Trophoblast cell (in vitro differentiated cells and primary cell): ENCODE results near the gene FLACC1.
A peak's percentile ranks its signal among the peaks of the same experiment; 100 is the strongest.

Source experiments
- DNase-seq, 2 donors: peaks; one replicate each; pipeline ENCODE4 v3.0.0-alpha.2; 2016
- H2AFZ ChIP-seq: 2 replicates; pipeline ENCODE4 v1.6.1; 2013; ENCODE audit warnings: low read length, moderate library complexity, mild to moderate bottlenecking; ENCODE audit not compliant: insufficient read depth, poor library complexity
- H2AK5ac ChIP-seq: 2 replicates; pipeline ENCODE4 v1.6.1; 2013; ENCODE audit warnings: mild to moderate bottlenecking, low read length
- H2BK120ac ChIP-seq: 2 replicates; pipeline ENCODE4 v1.6.1; 2013; ENCODE audit warnings: low read length, mild to moderate bottlenecking, moderate library complexity; ENCODE audit not compliant: insufficient read depth, poor library complexity
- H2BK12ac ChIP-seq: 2 replicates; pipeline ENCODE4 v1.6.1; 2013; ENCODE audit warnings: mild to moderate bottlenecking, low read length, moderate library complexity
- H2BK5ac ChIP-seq: 2 replicates; pipeline ENCODE4 v1.6.1; 2013; ENCODE audit warnings: low read length, low read depth, moderate library complexity, mild to moderate bottlenecking; ENCODE audit not compliant: poor library complexity
- H3K14ac ChIP-seq: 2 replicates; pipeline ENCODE4 v1.6.1; 2013; ENCODE audit warnings: mild to moderate bottlenecking, low read length
- H3K18ac ChIP-seq: 2 replicates; pipeline ENCODE4 v1.6.1; 2013; ENCODE audit warnings: mild to moderate bottlenecking, low read length
- H3K23ac ChIP-seq: 2 replicates; pipeline ENCODE4 v1.6.1; 2013; ENCODE audit warnings: low read length
- H3K27ac ChIP-seq: 2 replicates; pipeline ENCODE4 v1.5.1; 2013; ENCODE audit warnings: low read depth, mild to moderate bottlenecking, inconsistent platforms, low read length, moderate library complexity
- H3K27me3 ChIP-seq: 2 replicates; pipeline ENCODE4 v1.6.1; 2013; ENCODE audit warnings: inconsistent platforms, mild to moderate bottlenecking, low read length, moderate library complexity; ENCODE audit not compliant: insufficient read depth
- H3K36me3 ChIP-seq, 2 experiments: 1 replicate in 1 of 2; 2 replicates in 1 of 2; pipeline ENCODE4 v1.6.1; 2013; ENCODE audit warnings: low read length in 2 of 2, mild to moderate bottlenecking in 2 of 2, moderate library complexity in 1 of 2; ENCODE audit not compliant: insufficient read depth in 2 of 2, control insufficient read depth in 1 of 2
- H3K4ac ChIP-seq: 2 replicates; pipeline ENCODE4 v1.6.1; 2013; ENCODE audit warnings: low read depth, mild to moderate bottlenecking, low read length, moderate library complexity
- H3K4me1 ChIP-seq, 2 experiments: 1 replicate in 1 of 2; 2 replicates in 1 of 2; pipeline ENCODE4 v1.6.1; 2013; ENCODE audit warnings: low read length in 2 of 2, mild to moderate bottlenecking in 2 of 2, moderate library complexity in 1 of 2; ENCODE audit not compliant: insufficient read depth in 2 of 2, control insufficient read depth in 1 of 2
- H3K4me2 ChIP-seq: 2 replicates; pipeline ENCODE4 v1.6.1; 2013; ENCODE audit warnings: inconsistent platforms, mild to moderate bottlenecking, low read length, moderate library complexity
- H3K4me3 ChIP-seq: 2 replicates; pipeline ENCODE4 v1.5.1; 2013; ENCODE audit warnings: mild to moderate bottlenecking, low read depth, low read length, inconsistent platforms
- H3K79me1 ChIP-seq: one replicate; pipeline ENCODE4 v1.6.1; 2013; ENCODE audit warnings: low read length
- H3K79me2 ChIP-seq: 2 replicates; pipeline ENCODE4 v1.6.1; 2013; ENCODE audit warnings: low read length, mild to moderate bottlenecking; ENCODE audit not compliant: control insufficient read depth, insufficient read depth, poor library complexity
- H3K9ac ChIP-seq: 2 replicates; pipeline ENCODE4 v1.6.1; 2013; ENCODE audit warnings: mild to moderate bottlenecking, low read length
- H3K9me3 ChIP-seq: 2 replicates; pipeline ENCODE4 v1.6.1; 2013; ENCODE audit warnings: low read depth, mild to moderate bottlenecking, control low read depth, inconsistent platforms, low read length; ENCODE audit not compliant: insufficient read depth
- H4K12ac ChIP-seq: 2 replicates; pipeline ENCODE4 v1.6.1; 2013; ENCODE audit warnings: low read depth, mild to moderate bottlenecking, low read length, moderate library complexity
- H4K8ac ChIP-seq: 2 replicates; pipeline ENCODE4 v1.6.1; 2013; ENCODE audit warnings: low read depth, mild to moderate bottlenecking, low read length, moderate library complexity
- H4K91ac ChIP-seq: one replicate; pipeline ENCODE4 v1.6.1; 2013; ENCODE audit warnings: low read depth, mild to moderate bottlenecking, low read length, moderate library complexity
- WGBS: extraction: QIAGEN DNeasy Blood & Tissue Kit; methylation state at CpG from one replicate; pipeline ENCODE4 v1.1.7; 2013; ENCODE audit warnings: missing lambda C conversion rate; ENCODE audit not compliant: insufficient read length, insufficient coverage; ENCODE audit errors: extremely low coverage; 5-methylcytosine and 5-hydroxymethylcytosine counted together

FLACC1 gene

DNA sequence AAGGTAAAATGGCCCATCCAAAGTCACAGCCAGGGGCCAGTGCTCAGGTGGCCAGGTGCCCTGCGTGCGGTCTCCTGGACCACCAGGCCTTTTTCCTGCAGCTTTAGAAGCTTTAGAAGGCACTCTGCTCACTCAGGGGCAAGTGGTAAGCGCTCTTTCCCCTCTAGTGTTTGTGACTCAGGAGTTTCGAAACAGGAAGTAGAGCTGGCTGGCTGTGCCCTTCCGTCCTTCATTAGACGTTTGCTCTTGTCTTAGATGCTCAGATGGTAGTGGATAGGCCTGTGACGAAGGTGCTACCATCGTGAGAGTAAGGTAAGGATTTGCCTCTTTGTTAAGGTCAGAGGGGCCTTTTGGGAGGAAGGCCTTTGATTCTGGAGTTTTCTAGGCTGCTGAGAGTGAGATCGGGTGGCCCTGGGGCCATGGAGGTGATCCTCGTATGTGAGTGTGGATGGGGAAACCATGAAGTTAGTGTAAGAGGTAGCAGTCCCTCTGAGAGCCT is 96.8 kb downstream of the FLACC1 start, which contains the start of gene CASP8:
CASP8 (plus strand) TSS at position 235 of the 499 bp plus-strand sequence. CDS start 5,951 bp downstream, outside the sequence.
- Histone ChIP-seq H3K4ac (no peak within 1 kb of the TSS), H3K27me3 (no peaks in the 10 kb centered on the region), H3K79me1 (peaks cover 12% of the 10 kb centered on the region), H3K4me3 (no peak within 1 kb of the TSS), H3K79me2 (no peaks in the 10 kb centered on the region), H2BK120ac (no peak within 1 kb of the TSS), H4K91ac (no peak within 1 kb of the TSS), H3K9ac (no peak within 1 kb of the TSS), H3K36me3 (no peaks in the 10 kb centered on the region), H4K8ac (peak within 1 kb of the TSS; percentile 66), H4K12ac (no peak within 1 kb of the TSS), H2BK5ac (no peak within 1 kb of the TSS), H3K9me3 (no peaks in the 10 kb centered on the region), H2BK12ac (peak within 1 kb of the TSS; percentile 75), H3K23ac (no peak within 1 kb of the TSS), H3K4me2 (no peak within 1 kb of the TSS), H3K14ac (peak within 1 kb of the TSS; percentile 41), H2AFZ (no peak within 1 kb of the TSS), H3K27ac (no peak within 1 kb of the TSS), H2AK5ac (no peak within 1 kb of the TSS), H3K4me1 (peaks cover 8 to 12% of the 10 kb centered on the region in 2 experiments), H3K18ac (no peak within 1 kb of the TSS)
- peak; percentile 5 to 35 for DNase-seq
- whole genome bisulfite sequencing = no CpG with 5 or more reads among the region's 10 CpGs

DNA sequence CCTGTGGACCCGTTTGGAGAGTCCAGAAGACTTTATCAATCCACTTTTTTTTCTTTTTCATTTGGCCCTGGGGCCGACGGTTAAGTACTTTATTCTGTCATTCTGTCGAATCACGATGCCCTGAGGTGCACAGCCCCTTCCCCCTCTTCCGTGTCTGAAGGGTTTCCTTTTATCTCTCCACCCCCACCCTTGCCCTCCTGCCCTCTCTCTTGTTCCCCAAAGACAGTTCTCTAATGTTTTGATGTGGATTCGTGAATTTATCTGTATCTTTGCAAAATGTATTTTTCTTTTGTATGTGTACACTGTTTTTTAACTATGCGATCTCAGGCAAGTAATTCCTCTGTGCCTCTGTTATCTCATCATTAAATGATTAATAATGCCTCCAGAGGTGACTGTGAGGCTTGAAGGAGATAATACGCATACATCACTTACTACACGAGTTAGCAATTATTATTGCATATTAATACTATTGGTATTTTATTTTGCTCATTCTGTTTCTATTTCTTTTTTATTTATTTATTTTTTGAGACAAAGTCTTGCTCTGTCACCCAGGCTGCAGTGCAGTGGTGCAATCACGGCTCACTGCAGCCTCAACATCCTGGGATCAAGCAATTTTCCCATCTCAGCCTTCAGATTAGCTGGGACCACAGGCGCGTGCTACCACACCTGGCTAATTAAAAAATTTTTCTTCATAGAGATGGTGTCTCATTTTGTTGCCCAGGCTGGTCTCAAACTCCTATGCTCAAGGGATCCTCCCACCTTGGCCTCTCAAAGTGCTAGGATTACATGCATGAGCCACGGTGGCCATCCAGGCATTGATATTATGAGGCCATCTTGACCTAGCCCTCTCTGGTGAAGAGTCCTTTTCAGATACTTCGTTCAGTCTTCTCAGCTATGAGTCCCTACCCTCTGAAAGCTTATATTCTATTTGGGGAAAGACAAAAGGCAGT is 98.2 kb downstream of the FLACC1 start:
- peak overlapping the region; percentile 65 for H2AFZ ChIP-seq
- H3K18ac ChIP-seq = peak overlapping the region; percentile 3
- H3K4me3 ChIP-seq = peak overlapping the region; percentile 63
- WGBS = no CpG with 5 or more reads among the region's 15 CpGs
- peak overlapping the region; percentile 80 for H3K27ac ChIP-seq
- no peak overlapping the region for H2BK12ac ChIP-seq
- DNase-seq = no peak
- no peak overlapping the region for H3K23ac ChIP-seq
- H3K36me3 ChIP-seq = no peaks in the 10 kb centered on the region
- peak overlapping the region; percentile 67 for H3K4me2 ChIP-seq
- H2BK5ac ChIP-seq = peak overlapping the region; percentile 37
- no peak overlapping the region for H3K9ac ChIP-seq
- no peak overlapping the region for H3K4ac ChIP-seq
- H3K9me3 ChIP-seq = no peaks in the 10 kb centered on the region
- H3K4me1 ChIP-seq = peaks cover 8 to 12% of the 10 kb centered on the region in 2 experiments
- no peak overlapping the region for H4K12ac ChIP-seq
- H3K14ac ChIP-seq = peak overlapping the region; percentile 9
- H3K79me1 ChIP-seq = peaks cover 12% of the 10 kb centered on the region
- no peaks in the 10 kb centered on the region for H3K79me2 ChIP-seq
- no peak overlapping the region for H2AK5ac ChIP-seq
- H3K27me3 ChIP-seq = no peaks in the 10 kb centered on the region
- peak overlapping the region; percentile 89 for H4K91ac ChIP-seq
- peak overlapping the region; percentile 4 for H2BK120ac ChIP-seq
- H4K8ac ChIP-seq = peak overlapping the region; percentile 61

DNA sequence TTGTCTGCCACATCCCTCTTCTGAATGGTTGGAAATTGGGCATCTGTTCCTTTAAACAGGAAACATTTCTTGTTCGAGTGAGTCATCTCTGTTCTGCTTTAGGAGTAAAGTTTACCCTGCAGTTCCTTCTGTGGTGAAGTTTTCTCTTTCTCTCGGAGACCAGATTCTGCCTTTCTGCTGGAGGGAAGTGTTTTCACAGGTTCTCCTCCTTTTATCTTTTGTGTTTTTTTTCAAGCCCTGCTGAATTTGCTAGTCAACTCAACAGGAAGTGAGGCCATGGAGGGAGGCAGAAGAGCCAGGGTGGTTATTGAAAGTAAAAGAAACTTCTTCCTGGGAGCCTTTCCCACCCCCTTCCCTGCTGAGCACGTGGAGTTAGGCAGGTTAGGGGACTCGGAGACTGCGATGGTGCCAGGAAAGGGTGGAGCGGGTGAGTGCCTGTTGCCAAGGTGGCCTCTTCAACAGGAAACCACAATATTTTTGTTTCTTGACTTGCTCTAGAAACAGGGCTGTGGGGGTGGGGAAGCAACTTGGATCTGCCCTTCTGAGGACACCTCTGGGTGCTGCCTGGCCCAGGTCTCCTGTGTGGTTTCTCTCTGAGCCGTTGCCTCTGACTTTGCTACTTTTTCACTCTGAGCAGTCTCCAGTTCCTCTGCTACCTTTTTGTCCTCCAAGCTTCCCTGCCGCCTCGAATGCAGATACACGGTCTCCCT is 99.0 kb downstream of the FLACC1 start:
- H3K4ac ChIP-seq = peak overlapping the region; percentile 46
- H3K27me3 ChIP-seq = no peaks in the 10 kb centered on the region
- H2AK5ac ChIP-seq = no peak overlapping the region
- H3K23ac ChIP-seq = no peak overlapping the region
- H3K27ac ChIP-seq = peak overlapping the region; percentile 80
- peak overlapping the region; percentile 4 for H2BK120ac ChIP-seq
- peak overlapping the region; percentile 37 for H2BK5ac ChIP-seq
- H3K4me3 ChIP-seq = peak overlapping the region; percentile 63
- peak; percentile 4 to 67 for DNase-seq
- no CpG with 5 or more reads among the region's 10 CpGs for WGBS
- H4K12ac ChIP-seq = peak overlapping the region; percentile 14
- H3K9me3 ChIP-seq = no peaks in the 10 kb centered on the region
- H3K79me1 ChIP-seq = peaks cover 12% of the 10 kb centered on the region
- peak overlapping the region; percentile 67 for H3K4me2 ChIP-seq
- no peaks in the 10 kb centered on the region for H3K36me3 ChIP-seq
- peak overlapping the region; percentile 65 for H2AFZ ChIP-seq
- peaks cover 8 to 12% of the 10 kb centered on the region in 2 experiments for H3K4me1 ChIP-seq
- H2BK12ac ChIP-seq = peak overlapping the region; percentile 19
- H3K18ac ChIP-seq = peak overlapping the region; percentile 3
- peak overlapping the region; percentile 61 for H4K8ac ChIP-seq
- peak overlapping the region; percentile 89 for H4K91ac ChIP-seq
- H3K14ac ChIP-seq = peak overlapping the region; percentile 9
- H3K79me2 ChIP-seq = no peaks in the 10 kb centered on the region
- H3K9ac ChIP-seq = peak overlapping the region; percentile 26

DNA sequence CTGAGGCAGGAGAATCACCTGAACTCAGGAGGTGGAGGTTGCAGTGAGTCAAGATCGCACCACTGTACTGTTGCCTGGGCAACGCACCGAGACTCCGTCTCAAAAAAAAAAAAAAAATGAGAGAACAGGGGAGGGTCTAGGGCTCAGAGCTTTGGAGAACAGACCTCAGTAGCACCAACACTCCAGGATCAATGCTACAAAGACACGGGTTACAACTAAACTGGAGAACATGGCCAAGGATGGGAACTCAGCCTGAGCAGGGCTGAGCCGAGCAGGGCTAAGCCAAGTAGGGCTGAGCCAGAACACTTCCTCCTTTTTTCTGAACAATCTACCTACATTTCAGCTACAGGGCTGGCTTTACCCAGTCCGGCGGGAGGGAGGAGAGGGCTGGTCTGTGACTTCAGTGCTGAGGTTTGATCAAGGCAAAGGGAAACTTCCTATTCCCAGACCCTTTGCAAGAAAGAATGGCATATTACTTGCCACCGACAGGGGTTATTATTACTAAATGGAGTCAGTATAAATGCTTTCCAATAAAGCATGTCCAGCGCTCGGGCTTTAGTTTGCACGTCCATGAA is 99.7 kb downstream of the FLACC1 start:
- peak; percentile 45 to 57 for DNase-seq
- H3K79me2 ChIP-seq = no peaks in the 10 kb centered on the region
- H4K12ac ChIP-seq = no peak overlapping the region
- H3K23ac ChIP-seq = no peak overlapping the region
- peak overlapping the region; percentile 50 for H2AFZ ChIP-seq
- no CpG with 5 or more reads among the region's 12 CpGs for WGBS
- H3K4me3 ChIP-seq = no peak overlapping the region
- H2AK5ac ChIP-seq = no peak overlapping the region
- no peaks in the 10 kb centered on the region for H3K9me3 ChIP-seq
- H3K27me3 ChIP-seq = no peaks in the 10 kb centered on the region
- H3K36me3 ChIP-seq = no peaks in the 10 kb centered on the region
- H3K9ac ChIP-seq = no peak overlapping the region
- H3K18ac ChIP-seq = peak overlapping the region; percentile 54
- peak overlapping the region; percentile 88 for H4K8ac ChIP-seq
- H2BK12ac ChIP-seq = peak overlapping the region; percentile 55
- H3K4me2 ChIP-seq = peak overlapping the region; percentile 67
- peaks cover 8 to 12% of the 10 kb centered on the region in 2 experiments for H3K4me1 ChIP-seq
- H3K27ac ChIP-seq = peak overlapping the region; percentile 80
- H2BK5ac ChIP-seq = peak overlapping the region; percentile 68
- peak overlapping the region; percentile 52 for H2BK120ac ChIP-seq
- peaks cover 12% of the 10 kb centered on the region for H3K79me1 ChIP-seq
- H3K4ac ChIP-seq = no peak overlapping the region
- H3K14ac ChIP-seq = peak overlapping the region; percentile 46
- H4K91ac ChIP-seq = peak overlapping the region; percentile 66
